AG04449 (cell line): ENCODE data around the gene EGF.

ENCODE experiments used
- CTCF ChIA-PET: fragments of 350-600 bp; formaldehyde crosslinking; extraction: SDS; loops from one replicate; lab custom pipeline; 2021; ENCODE audit warnings: antibody characterized with exemption; lab: Yijun Ruan, JAX
- POLR2A ChIA-PET: fragments of 400-600, 350-600 bp; formaldehyde crosslinking; extraction: SDS; loops from one replicate; lab custom pipeline; 2020; ENCODE audit warnings: antibody characterized with exemption, inconsistent platforms; lab: Yijun Ruan, JAX
- DNase-seq: peaks from one replicate; pipeline ENCODE4 v3.0.0-alpha.2; 2010; ENCODE audit warnings: low read depth, low spot score
- H3K4me3 ChIP-seq: 2 replicates; pipeline ENCODE4 v1.5.1; 2011; ENCODE audit warnings: low read depth, mild to moderate bottlenecking, control low read depth, low read length
- CTCF ChIP-seq: IDR thresholded peaks from one replicate; pipeline ENCODE4 v1.5.1; 2011; ENCODE audit warnings: mild to moderate bottlenecking, moderate library complexity, low read length, control low read depth, inconsistent platforms; ENCODE audit not compliant: insufficient read depth; ENCODE audit errors: missing control alignments

EGF gene

GRCh38 chr4:110059556-110060191 lies 147.0 kb downstream of the EGF start:
- no peak overlapping the region for H3K4me3 ChIP-seq
- DNase-seq, result no peak
- POLR2A ChIA-PET, result no interaction called here
- CTCF ChIA-PET, result interaction anchor here (0.9 to 3.6 kb wide), 4 partner anchors 8 to 60 kb away, joined by 3 to 28 read pairs (median 4); no protein-coding TSS in a partner anchor
- TF ChIP-seq CTCF, result no peak

GRCh38 chr4:110061076-110061475 lies 148.4 kb downstream of the EGF start:
- no peak for DNase-seq
- TF ChIP-seq CTCF, result no peak
- CTCF ChIA-PET, result interaction anchor here (3.6 kb wide), 1 partner anchor 12 kb away, joined by 28 read pairs; no protein-coding TSS in a partner anchor
- H3K4me3 ChIP-seq, result no peak overlapping the region
- POLR2A ChIA-PET, result no interaction called here
